ENCODE measurements around the gene PITPNB. TPM values are rescaled to one million over a fixed set of nuclear protein-coding genes. Genes with fewer than 3 reads are reported as not detected.

Gene PITPNB
- polyA plus RNA-seq, 1 donor: 40.0 TPM

GRCh38 chr22:27919942-27920755 lies 1.1 kb upstream of the PITPNB start:
- peak; percentile 39 for DNase-seq (ENCODE audit: low read depth)

- DNase-seq (ENCODE audit: low read depth): peak; percentile 5
Observed at GRCh38 chr22:27918341-27919221, 475 bp downstream of the PITPNB start.

GRCh38 chr22:27915986-27916385 lies 3.1 kb downstream of the PITPNB start:
- DNase-seq (ENCODE audit: low read depth): no peak

- no peak for DNase-seq (ENCODE audit: low read depth)
Observed at GRCh38 chr22:27913162-27913741, 5.8 kb downstream of the PITPNB start.

GRCh38 chr22:27912101-27912500 lies 7.0 kb downstream of the PITPNB start:
- DNase-seq (ENCODE audit: low read depth): no peak

GRCh38 chr22:27911330-27911729 lies 7.7 kb downstream of the PITPNB start:
- no peak for DNase-seq (ENCODE audit: low read depth)

- DNase-seq (ENCODE audit: low read depth): no peak
Observed at GRCh38 chr22:27906241-27906640, 12.8 kb downstream of the PITPNB start.

GRCh38 chr22:27905653-27906052 lies 13.4 kb downstream of the PITPNB start:
- no peak for DNase-seq (ENCODE audit: low read depth)

GRCh38 chr22:27903805-27904473 lies 15.1 kb downstream of the PITPNB start:
- no peak for DNase-seq (ENCODE audit: low read depth)

GRCh38 chr22:27900153-27900552 lies 18.9 kb downstream of the PITPNB start:
- DNase-seq (ENCODE audit: low read depth): no peak

- no peak for DNase-seq (ENCODE audit: low read depth)
Observed at GRCh38 chr22:27896245-27896644, 22.8 kb downstream of the PITPNB start.

- no peak for DNase-seq (ENCODE audit: low read depth)
Observed at GRCh38 chr22:27895600-27895999, 23.5 kb downstream of the PITPNB start.

- DNase-seq (ENCODE audit: low read depth): no peak
Observed at GRCh38 chr22:27892811-27893210, 26.2 kb downstream of the PITPNB start.

- no peak for DNase-seq (ENCODE audit: low read depth)
Observed at GRCh38 chr22:27892064-27892463, 27.0 kb downstream of the PITPNB start.

- DNase-seq (ENCODE audit: low read depth): no peak
Observed at GRCh38 chr22:27888310-27888709, 30.7 kb downstream of the PITPNB start.

- DNase-seq (ENCODE audit: low read depth): no peak
Observed at GRCh38 chr22:27886843-27887151, 32.3 kb downstream of the PITPNB start.

GRCh38 chr22:27885977-27886842 lies 32.8 kb downstream of the PITPNB start:
- DNase-seq (ENCODE audit: low read depth): no peak

- no peak for DNase-seq (ENCODE audit: low read depth)
Observed at GRCh38 chr22:27883656-27884350, 35.3 kb downstream of the PITPNB start.

- no peak for DNase-seq (ENCODE audit: low read depth)
Observed at GRCh38 chr22:27882507-27883290, 36.4 kb downstream of the PITPNB start.

GRCh38 chr22:27881421-27881820 lies 37.6 kb downstream of the PITPNB start:
- no peak for DNase-seq (ENCODE audit: low read depth)
